MM.1S (cell line): ENCODE measurements around the gene TSHZ2.

Source experiments
- DNase-seq: peaks from one replicate; pipeline ENCODE4 v3.0.0-alpha.2; 2015
- H2AFZ ChIP-seq: fragments of 300-600 bp; sonication (generic); 2 replicates; pipeline ENCODE4 v1.6.0; 2016; ENCODE audit warnings: antibody characterized with exemption, low read length
- H3F3A ChIP-seq: fragments of 300-600 bp; sonication (generic); 2 replicates; pipeline ENCODE4 v1.6.1; 2016; ENCODE audit warnings: mild to moderate bottlenecking, antibody characterized with exemption, low read length, moderate library complexity, mixed read lengths; ENCODE audit not compliant: insufficient read depth
- H3K27ac ChIP-seq: fragments of 300-600 bp; sonication (generic); 2 replicates; pipeline ENCODE4 v1.5.1; 2016; ENCODE audit warnings: mild to moderate bottlenecking, low read length
- H3K27me3 ChIP-seq: fragments of 300-600 bp; sonication (generic); replicated peaks from 2 replicates; pipeline ENCODE4 v1.6.0; 2016; ENCODE audit warnings: low read length; ENCODE audit not compliant: insufficient read depth
- H3K36me3 ChIP-seq: fragments of 300-600 bp; sonication (generic); replicated peaks from 2 replicates; pipeline ENCODE4 v1.6.1; 2016; ENCODE audit warnings: mild to moderate bottlenecking, low read length, mixed read lengths; ENCODE audit not compliant: insufficient read depth
- H3K4me1 ChIP-seq: fragments of 300-600 bp; sonication (generic); 2 replicates; pipeline ENCODE4 v1.6.1; 2016; ENCODE audit warnings: low read length, mixed read lengths
- H3K4me2 ChIP-seq: fragments of 300-600 bp; sonication (generic); 2 replicates; pipeline ENCODE4 v1.6.0; 2016; ENCODE audit warnings: low read depth, low read length
- H3K4me3 ChIP-seq: fragments of 300-600 bp; sonication (generic); 2 replicates; pipeline ENCODE4 v1.5.1; 2016; ENCODE audit warnings: low read length, mixed read lengths
- H3K79me2 ChIP-seq: fragments of 300-600 bp; sonication (generic); 2 replicates; pipeline ENCODE4 v1.6.1; 2016; ENCODE audit warnings: mixed run types, low read length, mixed read lengths
- H3K9ac ChIP-seq: fragments of 300-600 bp; sonication (generic); 2 replicates; pipeline ENCODE4 v1.6.1; 2016; ENCODE audit warnings: low read length, mixed read lengths
- H3K9me2 ChIP-seq: fragments of 300-600 bp; sonication (generic); replicated peaks from 2 replicates; pipeline ENCODE4 v1.6.1; 2016; ENCODE audit warnings: mild to moderate bottlenecking, low read length, mixed read lengths; ENCODE audit not compliant: insufficient read depth
- H3K9me3 ChIP-seq: fragments of 300-600 bp; sonication (generic); replicated peaks from 2 replicates; pipeline ENCODE4 v1.6.1; 2016; ENCODE audit warnings: mild to moderate bottlenecking, low read length, mixed read lengths; ENCODE audit not compliant: insufficient read depth
- H4K20me1 ChIP-seq: fragments of 300-600 bp; sonication (generic); 2 replicates; pipeline ENCODE4 v1.6.1; 2016; ENCODE audit warnings: mild to moderate bottlenecking, low read length, moderate library complexity, mixed read lengths; ENCODE audit not compliant: insufficient read depth
- EZH2 ChIP-seq: fragments of 300-600 bp; sonication (generic); optimal IDR thresholded peaks from 2 replicates; pipeline ENCODE3; 2017; ENCODE audit warnings: low read depth, mild to moderate bottlenecking, antibody characterized with exemption, low read length, mixed read lengths
- EZH2phosphoT487 ChIP-seq: fragments of 300-600 bp; sonication (generic); IDR thresholded peaks from 2 replicates; pipeline ENCODE4 v1.6.1; 2018; ENCODE audit warnings: antibody characterized with exemption, low read length
- TF ChIP-seq, protein P1 (sequence below): fragments of 300-600 bp; sonication (generic); IDR thresholded peaks from 2 replicates; pipeline ENCODE4 v1.5.1; 2016; ENCODE audit warnings: antibody characterized with exemption, low read length, mixed read lengths

Gene TSHZ2

DNA sequence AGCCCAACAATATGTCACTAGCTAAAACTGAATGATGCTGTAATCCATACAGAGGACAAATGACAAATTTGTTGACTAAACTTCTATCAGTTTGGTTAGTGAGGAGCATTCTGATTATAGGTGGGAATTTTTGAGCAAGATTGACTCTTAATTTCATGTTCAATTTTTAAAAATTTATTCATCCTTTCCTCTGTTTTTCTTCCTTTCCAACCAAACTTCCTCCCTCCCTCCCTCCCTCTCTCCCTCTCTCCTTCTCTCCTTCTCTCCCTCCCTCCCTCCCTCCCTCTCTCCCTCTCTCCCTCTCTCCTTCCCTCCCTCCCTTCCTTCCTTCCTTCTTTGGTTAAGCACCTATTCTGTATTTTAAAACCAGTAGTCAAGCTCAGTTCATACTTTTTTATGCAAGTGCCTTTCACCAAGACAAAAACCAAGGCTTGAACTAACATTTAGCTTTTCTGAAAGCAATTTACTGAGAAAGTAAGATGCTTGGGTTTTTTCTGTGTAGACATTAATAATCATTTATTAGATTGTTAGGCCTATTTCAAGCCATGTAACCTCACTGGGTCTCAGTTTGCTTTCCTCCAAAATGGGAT is 112.3 kb downstream of the TSHZ2 start:
- H3K79me2 ChIP-seq: no peaks in the 10 kb centered on the region
- H3K9ac ChIP-seq: no peak overlapping the region
- no peak overlapping the region for H3K4me3 ChIP-seq
- H3K4me2 ChIP-seq: no peak overlapping the region
- H3K9me2 ChIP-seq: no peaks in the 10 kb centered on the region
- no peaks in the 10 kb centered on the region for H3K27me3 ChIP-seq
- no peaks in the 10 kb centered on the region for H4K20me1 ChIP-seq
- DNase-seq: no peak
- H3F3A ChIP-seq: no peaks in the 10 kb centered on the region
- TF ChIP-seq, protein P1, sequence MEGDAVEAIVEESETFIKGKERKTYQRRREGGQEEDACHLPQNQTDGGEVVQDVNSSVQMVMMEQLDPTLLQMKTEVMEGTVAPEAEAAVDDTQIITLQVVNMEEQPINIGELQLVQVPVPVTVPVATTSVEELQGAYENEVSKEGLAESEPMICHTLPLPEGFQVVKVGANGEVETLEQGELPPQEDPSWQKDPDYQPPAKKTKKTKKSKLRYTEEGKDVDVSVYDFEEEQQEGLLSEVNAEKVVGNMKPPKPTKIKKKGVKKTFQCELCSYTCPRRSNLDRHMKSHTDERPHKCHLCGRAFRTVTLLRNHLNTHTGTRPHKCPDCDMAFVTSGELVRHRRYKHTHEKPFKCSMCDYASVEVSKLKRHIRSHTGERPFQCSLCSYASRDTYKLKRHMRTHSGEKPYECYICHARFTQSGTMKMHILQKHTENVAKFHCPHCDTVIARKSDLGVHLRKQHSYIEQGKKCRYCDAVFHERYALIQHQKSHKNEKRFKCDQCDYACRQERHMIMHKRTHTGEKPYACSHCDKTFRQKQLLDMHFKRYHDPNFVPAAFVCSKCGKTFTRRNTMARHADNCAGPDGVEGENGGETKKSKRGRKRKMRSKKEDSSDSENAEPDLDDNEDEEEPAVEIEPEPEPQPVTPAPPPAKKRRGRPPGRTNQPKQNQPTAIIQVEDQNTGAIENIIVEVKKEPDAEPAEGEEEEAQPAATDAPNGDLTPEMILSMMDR: no peak
- TF ChIP-seq EZH2 (no peak), EZH2phosphoT487 (no peak)
- H3K36me3 ChIP-seq: no peaks in the 10 kb centered on the region
- no peak overlapping the region for H3K27ac ChIP-seq
- no peaks in the 10 kb centered on the region for H3K9me3 ChIP-seq
- no peak overlapping the region for H2AFZ ChIP-seq
- H3K4me1 ChIP-seq: no peaks in the 10 kb centered on the region

DNA sequence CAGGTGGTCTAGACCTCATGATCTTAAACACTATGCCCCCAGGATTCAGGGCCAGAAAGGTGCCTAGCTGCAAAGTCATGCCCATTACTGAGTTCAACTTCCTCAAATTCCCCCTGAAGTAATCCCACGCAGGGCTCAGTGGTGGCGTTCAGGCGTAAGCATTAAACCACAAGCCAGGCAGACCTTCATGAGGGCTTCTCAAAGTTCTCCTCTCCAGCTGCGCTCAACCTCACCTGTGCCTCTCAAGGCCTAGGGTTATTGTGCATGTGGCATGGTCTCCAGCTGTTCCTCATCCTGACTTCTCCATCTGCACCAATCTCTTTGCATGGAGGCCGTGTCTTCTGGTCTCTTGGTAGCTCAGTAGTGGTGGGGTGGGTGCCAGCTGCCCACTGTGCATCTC is 113.6 kb downstream of the TSHZ2 start:
- no peaks in the 10 kb centered on the region for H3K4me1 ChIP-seq
- no peaks in the 10 kb centered on the region for H3K27me3 ChIP-seq
- no peak for DNase-seq
- H4K20me1 ChIP-seq: no peaks in the 10 kb centered on the region
- TF ChIP-seq EZH2 (no peak), EZH2phosphoT487 (no peak)
- TF ChIP-seq, protein P1: no peak
- no peak overlapping the region for H3K9ac ChIP-seq
- no peak overlapping the region for H2AFZ ChIP-seq
- H3K79me2 ChIP-seq: no peaks in the 10 kb centered on the region
- no peaks in the 10 kb centered on the region for H3K9me3 ChIP-seq
- no peak overlapping the region for H3K4me2 ChIP-seq
- no peak overlapping the region for H3K27ac ChIP-seq
- no peak overlapping the region for H3K4me3 ChIP-seq
- no peaks in the 10 kb centered on the region for H3F3A ChIP-seq
- no peaks in the 10 kb centered on the region for H3K36me3 ChIP-seq
- H3K9me2 ChIP-seq: no peaks in the 10 kb centered on the region

DNA sequence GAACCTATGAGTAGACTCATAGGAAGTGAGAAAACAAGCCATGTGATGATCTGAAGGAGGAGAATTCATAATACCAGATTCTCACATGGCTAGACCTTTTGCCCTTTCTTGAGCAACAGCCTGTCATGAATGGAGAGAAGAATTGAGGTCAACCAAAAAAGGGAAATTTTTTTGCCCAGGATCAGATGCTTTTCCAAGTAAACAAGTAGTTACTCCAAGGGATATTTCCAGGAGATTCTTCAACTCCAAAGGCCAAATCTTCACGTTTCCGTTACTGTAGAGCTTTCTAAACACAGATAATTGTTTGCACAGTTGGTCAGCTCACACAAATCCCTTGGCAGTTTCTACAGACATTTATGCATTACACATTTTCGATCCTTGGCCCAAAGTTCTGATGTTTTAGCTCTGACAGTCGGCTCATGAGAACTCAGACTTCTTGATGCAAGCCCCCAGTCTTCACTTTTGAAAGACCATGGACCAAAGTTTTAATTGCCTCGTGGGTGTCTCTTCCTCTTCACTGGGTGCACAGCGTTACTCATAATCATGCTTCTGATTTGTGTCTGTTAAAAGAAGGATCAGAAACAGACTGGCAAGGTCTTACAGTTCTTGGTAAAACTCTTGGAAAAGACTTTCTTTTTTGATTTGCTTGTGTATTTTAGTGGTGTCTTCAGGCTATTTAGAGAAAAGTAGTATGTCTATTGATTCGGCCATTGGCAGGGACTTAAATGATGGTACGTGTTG is 115.0 kb downstream of the TSHZ2 start:
- H3F3A ChIP-seq: no peaks in the 10 kb centered on the region
- H3K27me3 ChIP-seq: no peaks in the 10 kb centered on the region
- no peak for DNase-seq
- no peak overlapping the region for H2AFZ ChIP-seq
- H3K9me2 ChIP-seq: no peaks in the 10 kb centered on the region
- H3K27ac ChIP-seq: no peak overlapping the region
- no peaks in the 10 kb centered on the region for H4K20me1 ChIP-seq
- H3K79me2 ChIP-seq: no peaks in the 10 kb centered on the region
- H3K36me3 ChIP-seq: no peaks in the 10 kb centered on the region
- TF ChIP-seq, protein P1: no peak
- TF ChIP-seq EZH2phosphoT487: no peak
- no peak overlapping the region for H3K9ac ChIP-seq
- H3K4me2 ChIP-seq: no peak overlapping the region
- H3K4me3 ChIP-seq: no peak overlapping the region
- H3K9me3 ChIP-seq: no peaks in the 10 kb centered on the region
- no peaks in the 10 kb centered on the region for H3K4me1 ChIP-seq
